ENCODE data around the gene ZNF177. TPM values are rescaled to one million over a fixed set of nuclear protein-coding genes. Genes with fewer than 3 reads are reported as not detected.

ZNF177 gene
- total RNA-seq, 1 experiment from 2014 or later, result 2.5 TPM

GRCh38 chr19:9427941-9428340 lies 65.1 kb downstream of the ZNF177 start:
- no peak for DNase-seq (ENCODE audit: low read depth)

GRCh38 chr19:9430444-9430843 lies 67.6 kb downstream of the ZNF177 start:
- no peak for DNase-seq (ENCODE audit: low read depth)

- peak; percentile 7 for DNase-seq (ENCODE audit: low read depth)
Observed at GRCh38 chr19:9431475-9431874, 68.7 kb downstream of the ZNF177 start.

Other genes with a start within 250 kb of the ZNF177 start
- not detected in 2 replicates for gene OR7G1, start 247.2 kb upstream of the ZNF177 start, total RNA-seq (2014; rRNA removed; shearing (Covaris generic))
- not detected in 2 replicates for gene OR7G3, start 236.1 kb upstream of the ZNF177 start, total RNA-seq (2014; rRNA removed; shearing (Covaris generic))
- 14.0 and 15.3 TPM in 2 replicates for gene ZNF317, start 222.6 kb upstream of the ZNF177 start, total RNA-seq (2014; rRNA removed; shearing (Covaris generic))
- gene OR7D2, start 184.0 kb upstream of the ZNF177 start, total RNA-seq (2014; rRNA removed; shearing (Covaris generic)), result not detected in 2 replicates
- not detected in 2 replicates for gene OR7D4, start 143.4 kb upstream of the ZNF177 start, total RNA-seq (2014; rRNA removed; shearing (Covaris generic))
- gene OR7E24, start 112.1 kb upstream of the ZNF177 start, total RNA-seq (2014; rRNA removed; shearing (Covaris generic)), result not detected in 2 replicates
- 10.1 and 11.7 TPM in 2 replicates for gene ZNF699, start 53.2 kb upstream of the ZNF177 start, total RNA-seq (2014; rRNA removed; shearing (Covaris generic))
- 14.4 and 21.4 TPM in 2 replicates for gene ZNF559, start 38.8 kb upstream of the ZNF177 start, total RNA-seq (2014; rRNA removed; shearing (Covaris generic))
- gene ZNF266, start 72.6 kb downstream of the ZNF177 start, total RNA-seq (2014; rRNA removed; shearing (Covaris generic)), result 10.8 and 11.5 TPM in 2 replicates
- 3.1 and 4.2 TPM in 2 replicates for gene ZNF560, start 135.6 kb downstream of the ZNF177 start, total RNA-seq (2014; rRNA removed; shearing (Covaris generic))
- 8.5 and 13.8 TPM in 2 replicates for gene ZNF426, start 175.6 kb downstream of the ZNF177 start, total RNA-seq (2014; rRNA removed; shearing (Covaris generic))
- gene ZNF121, start 221.5 kb downstream of the ZNF177 start, total RNA-seq (2014; rRNA removed; shearing (Covaris generic)), result 29.2 and 31.8 TPM in 2 replicates